ENCODE measurements around the gene COA1.

- no peak for TF ChIP-seq CTCF (IDR thresholded peaks at IDR 0.05)
- TF ChIP-seq POLR2A (IDR thresholded peaks at IDR 0.05) = no peak
Measured at GRCh38 chr7:43655584-43655983, 73.7 kb downstream of the COA1 start.
